CD14-positive monocyte (primary cell): ENCODE results near the gene GSK3A. TPM values are rescaled to one million over a fixed set of nuclear protein-coding genes. Genes with fewer than 3 reads are reported as not detected.

ENCODE experiments used
- DNase-seq, 3 donors: peaks; one replicate each; pipeline ENCODE4 v3.0.0-alpha.2; 2011 to 2022
- H2AFZ ChIP-seq: 2 replicates; pipeline ENCODE4 v1.6.0; 2012; ENCODE audit warnings: mild to moderate bottlenecking, low read depth, low read length, inconsistent platforms; ENCODE audit not compliant: insufficient read depth, poor library complexity, severe bottlenecking
- H3K27ac ChIP-seq, 2 donors: 1 replicate in 1 of 2; 2 replicates in 1 of 2; pipeline ENCODE4 v1.5.1; 2012 to 2013; ENCODE audit warnings: low read length in 2 of 2, control low read depth in 1 of 2, inconsistent platforms in 1 of 2, low read depth in 1 of 2, mild to moderate bottlenecking in 1 of 2
- H3K27me3 ChIP-seq, 2 donors: one replicate each; pipeline versions ENCODE4 v1.6.0 to v1.6.1; 2011 to 2013; ENCODE audit warnings: low read length in 2 of 2; ENCODE audit not compliant: control insufficient read depth in 2 of 2, insufficient read depth in 2 of 2
- H3K36me3 ChIP-seq, 2 donors: replicated peaks in 1 of 2; 1 replicate in 1 of 2; 2 replicates in 1 of 2; pipeline versions ENCODE4 v1.5.1 to v1.6.1; 2012 to 2013; ENCODE audit warnings: low read length in 2 of 2, control low read depth in 1 of 2, inconsistent platforms in 1 of 2, mild to moderate bottlenecking in 1 of 2; ENCODE audit not compliant: insufficient read depth in 2 of 2, control insufficient read depth in 1 of 2
- H3K4me1 ChIP-seq, 2 donors: 1 replicate in 1 of 2; 2 replicates in 1 of 2; pipeline versions ENCODE4 v1.5.1 to v1.6.1; 2012 to 2013; ENCODE audit warnings: low read length in 2 of 2, control low read depth in 1 of 2, inconsistent platforms in 1 of 2, mild to moderate bottlenecking in 1 of 2, moderate library complexity in 1 of 2; ENCODE audit not compliant: insufficient read depth in 2 of 2, control insufficient read depth in 1 of 2
- H3K4me2 ChIP-seq: replicated peaks from 2 replicates; pipeline ENCODE3; 2012; ENCODE audit warnings: low read length, moderate library complexity, mild to moderate bottlenecking; ENCODE audit not compliant: poor library complexity, severe bottlenecking; ENCODE audit errors: extremely low read depth
- H3K4me3 ChIP-seq, 3 experiments: fragments of 200-600 bp in 1 of 3; sonication (generic) in 1 of 3; replicated peaks in 1 of 3; 1 replicate in 2 of 3; 2 replicates in 1 of 3; pipeline ENCODE4 v1.5.1; 2011 to 2013; ENCODE audit warnings: low read length in 3 of 3, mild to moderate bottlenecking in 3 of 3, control low read depth in 2 of 3, low read depth in 2 of 3, inconsistent platforms in 1 of 3, moderate library complexity in 1 of 3
- H3K79me2 ChIP-seq: 2 replicates; pipeline ENCODE4 v1.6.0; 2012; ENCODE audit warnings: mild to moderate bottlenecking, control low read depth, inconsistent platforms, low read length, moderate library complexity; ENCODE audit not compliant: insufficient read depth
- H3K9ac ChIP-seq: 2 replicates; pipeline ENCODE4 v1.6.0; 2017; ENCODE audit warnings: low read length, mild to moderate bottlenecking; ENCODE audit not compliant: insufficient read depth, poor library complexity, severe bottlenecking
- H3K9me3 ChIP-seq, 2 donors: replicated peaks in 1 of 2; 1 replicate in 1 of 2; 2 replicates in 1 of 2; pipeline versions ENCODE4 v1.5.1 to v1.6.1; 2012 to 2013; ENCODE audit warnings: low read length in 2 of 2, control low read depth in 1 of 2; ENCODE audit not compliant: control insufficient read depth in 1 of 2, insufficient read depth in 1 of 2
- H4K20me1 ChIP-seq: 2 replicates; pipeline ENCODE4 v1.6.0; 2012; ENCODE audit warnings: mild to moderate bottlenecking, low read length, control low read depth, moderate library complexity; ENCODE audit not compliant: insufficient read depth
- H3K27ac Mint-ChIP-seq, 7 donors: one replicate each; pipeline ENCODE4 v1.8.0; 2020; ENCODE audit warnings: mild to moderate bottlenecking in 7 of 7, mixed read lengths in 7 of 7, moderate library complexity in 6 of 7, inconsistent platforms in 2 of 7
- H3K27me3 Mint-ChIP-seq, 3 donors: one replicate each; pipeline ENCODE4 v1.8.0; 2021 to 2022; ENCODE audit warnings: low read depth in 3 of 3, mild to moderate bottlenecking in 3 of 3, mixed read lengths in 3 of 3, moderate library complexity in 3 of 3, inconsistent platforms in 1 of 3
- H3K36me3 Mint-ChIP-seq, 2 donors: one replicate each; pipeline ENCODE4 v1.8.0; 2020; ENCODE audit warnings: mixed read lengths in 2 of 2, inconsistent platforms in 1 of 2, mild to moderate bottlenecking in 1 of 2
- H3K4me1 Mint-ChIP-seq: one replicate; pipeline ENCODE4 v1.8.0; 2020; ENCODE audit warnings: mild to moderate bottlenecking, mixed read lengths
- H3K4me3 Mint-ChIP-seq, 2 donors: one replicate each; pipeline ENCODE4 v1.8.0; 2020; ENCODE audit warnings: mild to moderate bottlenecking in 2 of 2, mixed read lengths in 2 of 2, moderate library complexity in 1 of 2
- H3K9me3 Mint-ChIP-seq, 7 donors: one replicate each; pipeline ENCODE4 v1.8.0; 2020 to 2022; ENCODE audit warnings: mixed read lengths in 7 of 7, mild to moderate bottlenecking in 6 of 7, moderate library complexity in 6 of 7, inconsistent platforms in 2 of 7
- CTCF ChIP-seq: fragments of 200-600 bp; IDR thresholded peaks from one replicate; pipeline ENCODE4 v1.8.0; 2022; ENCODE audit warnings: antibody characterized with exemption, mild to moderate bottlenecking
- WGBS: methylation state at CpG from one replicate; pipeline ENCODE4 v1.1.5; 2013; ENCODE audit warnings: missing lambda C conversion rate; ENCODE audit not compliant: insufficient coverage; 5-methylcytosine and 5-hydroxymethylcytosine counted together
- intact Hi-C, 2 donors: fragments of 100-400 bp; cut with micrococcal nuclease; formaldehyde crosslinking; loops; one replicate each; pipeline versions ENCODE4 v1.15.0 to v1.15.1; 2023
- polyA plus RNA-seq, 3 donors: library from polyadenylated mRNA; depleted of rRNA in 1 of 3; unstranded in 2 of 3; stranded (reverse) in 1 of 3; fragments of 300-500 nt in 2 of 3; fragments of >200 nt in 1 of 3; fragmentation: Illumina TruSeq in 2 of 3; gene quantifications; 1 replicate in 2 of 3; 2 replicates in 1 of 3; pipeline ENCODE4 v1.2.3, GENCODE V29; 2012 to 2021

Gene GSK3A
- polyA plus RNA-seq, 3 donors: 12.3 to 47.2 (median 14.9) TPM

GRCh38 chr19:42249769-42250168 lies 7.4 kb upstream of the GSK3A start:
- Histone ChIP-seq H3K27ac (no peak overlapping the region), H3K4me1 (peaks cover 31 to 37% of the 10 kb centered on the region in 2 donors), H3K27me3 (no peaks in the 10 kb centered on the region), H3K9me3 (no peaks in the 10 kb centered on the region), H3K4me3 (no peak overlapping the region), H3K36me3 (peaks cover 4 to 17% of the 10 kb centered on the region in 2 donors), H2AFZ (no peak overlapping the region), H3K4me2 (no peak overlapping the region), H3K9ac (no peak overlapping the region), H3K79me2 (peaks cover 39% of the 10 kb centered on the region), H4K20me1 (peaks cover 68% of the 10 kb centered on the region)
- Mint-ChIP-seq H3K27ac (peak overlapping the region in 2 of 7 donors; percentile 50 to 61), H3K36me3 (peaks cover 9 to 22% of the 10 kb centered on the region in 2 donors), H3K27me3 (peaks cover 0 to 4% (median 3%) of the 10 kb centered on the region in 3 donors), H3K4me1 (peaks cover 41% of the 10 kb centered on the region), H3K4me3 (no peak overlapping the region), H3K9me3 (no peaks in the 10 kb centered on the region)
- intact Hi-C loops: loop anchor here (5.0 to 10.0 kb wide), 3 partner anchors 32 to 115 kb away; partner anchors contain the start of genes DEDD2 (in 1 of the 2) and POU2F2 (in 1 of the 2)
- WGBS: 95% methylated on average over 3 of the region's 6 CpGs
- TF ChIP-seq CTCF: no peak
- DNase-seq: no peak

DNA sequence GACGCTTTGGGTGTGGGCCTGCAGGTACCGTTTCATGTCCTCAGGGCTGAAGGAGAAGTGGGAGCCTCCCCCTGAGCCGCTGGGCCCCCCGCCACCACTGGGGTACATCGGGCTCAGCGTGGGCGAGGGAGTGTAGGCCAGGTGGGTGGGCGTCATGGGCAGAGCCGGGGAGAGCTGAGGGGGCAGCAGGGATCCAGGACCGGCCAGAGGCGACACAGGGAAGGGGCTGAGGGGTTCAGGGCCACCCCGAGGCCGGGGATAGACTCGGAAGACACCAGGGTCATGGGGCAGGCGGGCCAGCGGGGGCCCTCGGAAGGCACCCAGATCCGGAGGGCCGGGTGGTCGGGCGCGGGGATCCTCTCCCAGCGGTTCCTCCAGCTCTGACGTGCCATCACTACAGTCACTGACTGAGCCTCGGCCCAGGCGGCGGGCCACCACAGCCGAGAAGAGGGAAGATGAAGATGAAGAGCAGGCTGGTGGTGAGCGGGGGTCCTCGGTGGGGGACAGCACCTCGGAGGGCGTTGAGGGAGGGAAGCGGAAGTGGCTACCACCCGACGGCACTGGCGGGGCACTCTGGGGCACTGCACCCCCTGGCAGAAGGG lies 6.8 kb upstream of the GSK3A start:
- peaks cover 0 to 4% (median 3%) of the 10 kb centered on the region in 3 donors for H3K27me3 Mint-ChIP-seq
- no peak overlapping the region for H3K4me3 Mint-ChIP-seq
- H3K27ac ChIP-seq: no peak overlapping the region
- H3K4me3 ChIP-seq: no peak overlapping the region
- H2AFZ ChIP-seq: no peak overlapping the region
- no peaks in the 10 kb centered on the region for H3K9me3 ChIP-seq
- 89% methylated on average over 27 of the region's 36 CpGs for WGBS
- no peak overlapping the region for H3K27ac Mint-ChIP-seq
- peaks cover 9 to 22% of the 10 kb centered on the region in 2 donors for H3K36me3 Mint-ChIP-seq
- no peak for TF ChIP-seq CTCF
- H3K36me3 ChIP-seq: peaks cover 4 to 17% of the 10 kb centered on the region in 2 donors
- H3K27me3 ChIP-seq: no peaks in the 10 kb centered on the region
- DNase-seq: no peak
- intact Hi-C loops: loop anchor here in 1 of 2 donors (10.0 kb wide), 1 partner anchor 114 kb away; the partner anchor contains the start of gene POU2F2
- peaks cover 32 to 40% of the 10 kb centered on the region in 2 donors for H3K4me1 ChIP-seq
- H3K79me2 ChIP-seq: peaks cover 36% of the 10 kb centered on the region
- no peak overlapping the region for H3K9ac ChIP-seq
- peaks cover 45% of the 10 kb centered on the region for H3K4me1 Mint-ChIP-seq
- no peaks in the 10 kb centered on the region for H3K9me3 Mint-ChIP-seq
- H3K4me2 ChIP-seq: no peak overlapping the region
- H4K20me1 ChIP-seq: peaks cover 64% of the 10 kb centered on the region
